ENCODE measurements around the gene GNG3. TPM values are rescaled to one million over a fixed set of nuclear protein-coding genes. Genes with fewer than 3 reads are reported as not detected.
"Not testable (repeated sequence)": the region's sequence is repeated elsewhere in the genome, so short reads cannot be mapped to it uniquely, and the experiment has no call there.

The GNG3 gene
- total RNA-seq, 2 donors from 2014 or later = not detected

GRCh38 chr11:62676698-62677097 lies 30.8 kb upstream of the GNG3 start:
- H3K36me3 Mint-ChIP-seq (ENCODE audit: low read depth) = peaks cover 5% of the 10 kb centered on the region
- H3K4me3 Mint-ChIP-seq = peak overlapping the region; percentile 91
- H3K27ac Mint-ChIP-seq = peak overlapping the region; percentile 97
- no peak for ATAC-seq
- no peaks in the 10 kb centered on the region for H3K9me3 ChIP-seq (ENCODE audit: control insufficient read depth, low read length, poor library complexity, severe bottlenecking)
- H3K4me1 Mint-ChIP-seq = peaks cover 38% of the 10 kb centered on the region
- no peak for DNase-seq
- H3K27me3 Mint-ChIP-seq = no peaks in the 10 kb centered on the region

GRCh38 chr11:62677156-62677555 lies 30.3 kb upstream of the GNG3 start:
- no peaks in the 10 kb centered on the region for H3K9me3 ChIP-seq (ENCODE audit: control insufficient read depth, low read length, poor library complexity, severe bottlenecking)
- DNase-seq (no peak), ATAC-seq (no peak)
- H3K4me1 Mint-ChIP-seq = peaks cover 37% of the 10 kb centered on the region
- H3K27me3 Mint-ChIP-seq = no peaks in the 10 kb centered on the region
- H3K36me3 Mint-ChIP-seq (ENCODE audit: low read depth) = peaks cover 5% of the 10 kb centered on the region
- peak overlapping the region; percentile 97 for H3K27ac Mint-ChIP-seq
- H3K4me3 Mint-ChIP-seq = peak overlapping the region; percentile 91

GRCh38 chr11:62677714-62678113 lies 29.8 kb upstream of the GNG3 start:
- ATAC-seq (no peak), DNase-seq (no peak)

GRCh38 chr11:62678433-62678769 lies 29.1 kb upstream of the GNG3 start:
- no peak for ATAC-seq
- H3K4me3 Mint-ChIP-seq = peak overlapping the region; percentile 91
- no peaks in the 10 kb centered on the region for H3K27me3 Mint-ChIP-seq
- H3K4me1 Mint-ChIP-seq = peaks cover 31% of the 10 kb centered on the region
- peaks cover 5% of the 10 kb centered on the region for H3K36me3 Mint-ChIP-seq (ENCODE audit: low read depth)
- no peaks in the 10 kb centered on the region for H3K9me3 ChIP-seq (ENCODE audit: control insufficient read depth, low read length, poor library complexity, severe bottlenecking)
- DNase-seq = no peak
- H3K27ac Mint-ChIP-seq = peak overlapping the region; percentile 97

More at GRCh38 chr11:62677714-62678113, 29.8 kb upstream of the GNG3 start:
- Mint-ChIP-seq H3K27me3 (no peaks in the 10 kb centered on the region), H3K36me3 (ENCODE audit: low read depth) (peaks cover 5% of the 10 kb centered on the region), H3K27ac (peak overlapping the region; percentile 97), H3K4me1 (peaks cover 33% of the 10 kb centered on the region), H3K4me3 (peak overlapping the region; percentile 91)
- H3K9me3 ChIP-seq (ENCODE audit: control insufficient read depth, low read length, poor library complexity, severe bottlenecking) = no peaks in the 10 kb centered on the region

GRCh38 chr11:62678770-62679696 lies 28.4 kb upstream of the GNG3 start, which contains the start of gene UBXN1:
UBXN1 (minus strand) TSS chr11:62679073; CDS start chr11:62678923, 150 bp downstream.
- H3K9me3 ChIP-seq (ENCODE audit: control insufficient read depth, low read length, poor library complexity, severe bottlenecking) = no peaks in the 10 kb centered on the region
- peak within 1 kb of the TSS; percentile 91 for H3K4me3 Mint-ChIP-seq
- peaks cover 31% of the 10 kb centered on the region for H3K4me1 Mint-ChIP-seq
- ATAC-seq = peak; percentile 84
- no peaks in the 10 kb centered on the region for H3K27me3 Mint-ChIP-seq
- peaks cover 5% of the 10 kb centered on the region for H3K36me3 Mint-ChIP-seq (ENCODE audit: low read depth)
- peak; percentile 64 to 75 (median 69) for DNase-seq
- peak within 1 kb of the TSS; percentile 97 for H3K27ac Mint-ChIP-seq

GRCh38 chr11:62680825-62681240 lies 26.6 kb upstream of the GNG3 start:
- DNase-seq (no peak), ATAC-seq (peak; percentile 72)
- Mint-ChIP-seq H3K4me3 (peak overlapping the region; percentile 45), H3K27ac (peak overlapping the region; percentile 97), H3K36me3 (ENCODE audit: low read depth) (peaks cover 2% of the 10 kb centered on the region), H3K4me1 (peaks cover 28% of the 10 kb centered on the region), H3K27me3 (no peaks in the 10 kb centered on the region)
- no peaks in the 10 kb centered on the region for H3K9me3 ChIP-seq (ENCODE audit: control insufficient read depth, low read length, poor library complexity, severe bottlenecking)

GRCh38 chr11:62682518-62682917 lies 25.0 kb upstream of the GNG3 start:
- Mint-ChIP-seq H3K27me3 (no peaks in the 10 kb centered on the region), H3K4me3 (no peak overlapping the region), H3K27ac (no peak overlapping the region), H3K4me1 (peaks cover 17% of the 10 kb centered on the region), H3K36me3 (ENCODE audit: low read depth) (peaks cover 2% of the 10 kb centered on the region)
- no peaks in the 10 kb centered on the region for H3K9me3 ChIP-seq (ENCODE audit: control insufficient read depth, low read length, poor library complexity, severe bottlenecking)
- ATAC-seq (no peak), DNase-seq (no peak)

- no peak overlapping the region for H3K27ac Mint-ChIP-seq
- H3K4me1 Mint-ChIP-seq = peaks cover 4% of the 10 kb centered on the region
- no peak overlapping the region for H3K4me3 Mint-ChIP-seq
- no peak for ATAC-seq
- DNase-seq = no peak
- peaks cover 3% of the 10 kb centered on the region for H3K36me3 Mint-ChIP-seq (ENCODE audit: low read depth)
- no peaks in the 10 kb centered on the region for H3K27me3 Mint-ChIP-seq
- no peaks in the 10 kb centered on the region for H3K9me3 ChIP-seq (ENCODE audit: control insufficient read depth, low read length, poor library complexity, severe bottlenecking)
Observed at GRCh38 chr11:62687508-62688396, 19.7 kb upstream of the GNG3 start.

GRCh38 chr11:62688491-62688890 lies 19.0 kb upstream of the GNG3 start:
- Mint-ChIP-seq H3K27me3 (no peaks in the 10 kb centered on the region), H3K4me1 (peaks cover 4% of the 10 kb centered on the region), H3K4me3 (no peak overlapping the region), H3K27ac (no peak overlapping the region), H3K36me3 (ENCODE audit: low read depth) (peaks cover 3% of the 10 kb centered on the region)
- no peaks in the 10 kb centered on the region for H3K9me3 ChIP-seq (ENCODE audit: control insufficient read depth, low read length, poor library complexity, severe bottlenecking)
- DNase-seq = no peak
- ATAC-seq = no peak

- H3K27me3 Mint-ChIP-seq = no peaks in the 10 kb centered on the region
- H3K27ac Mint-ChIP-seq = no peak within 1 kb of the TSS
- DNase-seq (no peak), ATAC-seq (no peak)
- H3K36me3 Mint-ChIP-seq (ENCODE audit: low read depth) = peaks cover 3% of the 10 kb centered on the region
- peaks cover 4% of the 10 kb centered on the region for H3K4me1 Mint-ChIP-seq
- no peak within 1 kb of the TSS for H3K4me3 Mint-ChIP-seq
- H3K9me3 ChIP-seq (ENCODE audit: control insufficient read depth, low read length, poor library complexity, severe bottlenecking) = no peaks in the 10 kb centered on the region
Observed at GRCh38 chr11:62689421-62690183, 17.9 kb upstream of the GNG3 start, which contains the start of gene LRRN4CL. LRRN4CL (minus strand) TSS chr11:62689530; CDS start chr11:62688508, 1,022 bp downstream.

GRCh38 chr11:62693624-62694023 lies 13.9 kb upstream of the GNG3 start:
- not testable (repeated sequence) for H3K27ac Mint-ChIP-seq; H3K9me3 ChIP-seq (ENCODE audit: control insufficient read depth, low read length, poor library complexity, severe bottlenecking); H3K4me3 Mint-ChIP-seq; DNase-seq; H3K27me3 Mint-ChIP-seq; ATAC-seq; H3K4me1 Mint-ChIP-seq; H3K36me3 Mint-ChIP-seq (ENCODE audit: low read depth)

GRCh38 chr11:62694455-62695167 lies 12.9 kb upstream of the GNG3 start:
- Mint-ChIP-seq H3K27me3 (no peaks in the 10 kb centered on the region), H3K36me3 (ENCODE audit: low read depth) (peaks cover 3% of the 10 kb centered on the region), H3K4me3 (no peak overlapping the region), H3K4me1 (peaks cover 7% of the 10 kb centered on the region), H3K27ac (no peak overlapping the region)
- ATAC-seq = peak; percentile 84
- no peaks in the 10 kb centered on the region for H3K9me3 ChIP-seq (ENCODE audit: control insufficient read depth, low read length, poor library complexity, severe bottlenecking)
- DNase-seq = peak; percentile 59 to 70 (median 61)

All from T-helper 17 cell (primary cell).